Measurements from ENCODE around the gene DSCAM. TPM values are rescaled to one million over a fixed set of nuclear protein-coding genes. Genes with fewer than 3 reads are reported as not detected.

Gene DSCAM
- total RNA-seq, 2 experiments from 2014 or later: not detected

DNA sequence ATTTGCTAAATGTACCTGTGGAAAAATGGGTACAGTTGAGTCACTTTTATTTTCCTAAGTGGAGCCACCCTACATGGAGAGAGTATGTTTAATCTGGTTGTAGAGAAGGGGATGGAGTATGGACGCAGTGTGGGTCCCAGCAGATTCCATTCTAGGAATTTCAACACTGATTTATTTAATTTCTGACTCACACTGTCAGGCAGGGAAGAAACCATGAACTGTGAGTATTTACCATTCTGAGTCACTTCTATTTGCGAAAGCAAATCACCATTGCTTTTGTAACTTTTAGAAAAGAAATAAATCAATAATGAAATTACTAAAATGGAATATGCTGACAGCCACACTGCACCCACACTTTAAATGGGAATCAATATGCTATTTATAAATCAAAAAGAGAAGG is 339.0 kb downstream of the DSCAM start:
- ChIA-PET CTCF (no interaction called here), POLR2A (no interaction called here)
- TF ChIP-seq, protein P1, sequence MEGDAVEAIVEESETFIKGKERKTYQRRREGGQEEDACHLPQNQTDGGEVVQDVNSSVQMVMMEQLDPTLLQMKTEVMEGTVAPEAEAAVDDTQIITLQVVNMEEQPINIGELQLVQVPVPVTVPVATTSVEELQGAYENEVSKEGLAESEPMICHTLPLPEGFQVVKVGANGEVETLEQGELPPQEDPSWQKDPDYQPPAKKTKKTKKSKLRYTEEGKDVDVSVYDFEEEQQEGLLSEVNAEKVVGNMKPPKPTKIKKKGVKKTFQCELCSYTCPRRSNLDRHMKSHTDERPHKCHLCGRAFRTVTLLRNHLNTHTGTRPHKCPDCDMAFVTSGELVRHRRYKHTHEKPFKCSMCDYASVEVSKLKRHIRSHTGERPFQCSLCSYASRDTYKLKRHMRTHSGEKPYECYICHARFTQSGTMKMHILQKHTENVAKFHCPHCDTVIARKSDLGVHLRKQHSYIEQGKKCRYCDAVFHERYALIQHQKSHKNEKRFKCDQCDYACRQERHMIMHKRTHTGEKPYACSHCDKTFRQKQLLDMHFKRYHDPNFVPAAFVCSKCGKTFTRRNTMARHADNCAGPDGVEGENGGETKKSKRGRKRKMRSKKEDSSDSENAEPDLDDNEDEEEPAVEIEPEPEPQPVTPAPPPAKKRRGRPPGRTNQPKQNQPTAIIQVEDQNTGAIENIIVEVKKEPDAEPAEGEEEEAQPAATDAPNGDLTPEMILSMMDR (IDR thresholded peaks at IDR 0.05): no peak
- Mint-ChIP-seq H3K4me3 (no peak overlapping the region), H3K36me3 (ENCODE audit: low read depth) (no peaks in the 10 kb centered on the region), H3K27me3 (peaks cover 1% of the 10 kb centered on the region), H3K27ac (no peak overlapping the region), H3K4me1 (ENCODE audit: low read depth) (no peaks in the 10 kb centered on the region), H3K9me3 (no peaks in the 10 kb centered on the region)
- intact Hi-C loops (cut with micrococcal nuclease): no loop called here
- no peak for DNase-seq
- ATAC-seq: no peak

GRCh38 chr21:40505681-40506080 is 341.3 kb downstream of the DSCAM start:
- no peaks in the 10 kb centered on the region for H3K36me3 Mint-ChIP-seq (ENCODE audit: low read depth)
- H3K4me3 Mint-ChIP-seq: no peak overlapping the region
- no peaks in the 10 kb centered on the region for H3K4me1 Mint-ChIP-seq (ENCODE audit: low read depth)
- TF ChIP-seq, protein P1 (IDR thresholded peaks at IDR 0.05): no peak
- no peaks in the 10 kb centered on the region for H3K9me3 Mint-ChIP-seq
- H3K27me3 Mint-ChIP-seq: peaks cover 4% of the 10 kb centered on the region
- no peak overlapping the region for H3K27ac Mint-ChIP-seq
- intact Hi-C loops (cut with micrococcal nuclease): no loop called here
- CTCF ChIA-PET: interaction anchor here (0.9 kb wide), 1 partner anchor 9 kb away, joined by 3 read pairs; no protein-coding TSS in a partner anchor
- DNase-seq (no peak), ATAC-seq (no peak)
- POLR2A ChIA-PET: no interaction called here

- H3K4me1 Mint-ChIP-seq (ENCODE audit: low read depth): no peaks in the 10 kb centered on the region
- H3K27ac Mint-ChIP-seq: no peak overlapping the region
- ChIA-PET CTCF (interaction anchor here (0.9 kb wide), 1 partner anchor 10 kb away, joined by 3 read pairs; no protein-coding TSS in a partner anchor), POLR2A (no interaction called here)
- no peak overlapping the region for H3K4me3 Mint-ChIP-seq
- intact Hi-C loops (cut with micrococcal nuclease): no loop called here
- H3K36me3 Mint-ChIP-seq (ENCODE audit: low read depth): no peaks in the 10 kb centered on the region
- DNase-seq (no peak), ATAC-seq (no peak)
- no peaks in the 10 kb centered on the region for H3K9me3 Mint-ChIP-seq
- TF ChIP-seq, protein P1 (IDR thresholded peaks at IDR 0.05): no peak
- H3K27me3 Mint-ChIP-seq: peaks cover 4% of the 10 kb centered on the region
Measured at GRCh38 chr21:40505244-40505643, 341.7 kb downstream of the DSCAM start.

DNA sequence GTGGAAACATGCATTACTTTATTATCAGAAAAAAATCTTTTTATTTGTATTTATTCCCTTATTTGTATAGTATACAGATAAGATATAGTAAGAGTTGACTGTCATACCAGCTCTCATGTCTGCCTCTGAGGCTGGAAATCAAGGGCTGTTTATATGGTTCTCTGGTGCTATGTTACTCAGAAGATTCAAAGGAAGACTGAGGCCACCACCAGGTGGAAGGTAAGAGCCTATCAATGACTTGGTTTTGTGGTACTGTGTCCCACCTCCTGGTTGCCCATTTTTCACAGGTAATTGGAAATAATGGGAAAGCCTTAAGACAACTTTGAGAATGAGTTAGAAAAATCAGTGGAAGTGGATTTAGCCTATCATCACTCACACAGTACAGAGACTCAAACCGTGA is 342.1 kb downstream of the DSCAM start:
- ChIA-PET POLR2A (no interaction called here), CTCF (no interaction called here)
- Mint-ChIP-seq H3K4me3 (no peak overlapping the region), H3K36me3 (ENCODE audit: low read depth) (no peaks in the 10 kb centered on the region), H3K27ac (no peak overlapping the region), H3K27me3 (peaks cover 4% of the 10 kb centered on the region), H3K4me1 (ENCODE audit: low read depth) (no peaks in the 10 kb centered on the region), H3K9me3 (no peaks in the 10 kb centered on the region)
- DNase-seq (no peak), ATAC-seq (no peak)
- intact Hi-C loops (cut with micrococcal nuclease): no loop called here
- TF ChIP-seq, protein P1 (IDR thresholded peaks at IDR 0.05): no peak

DNA sequence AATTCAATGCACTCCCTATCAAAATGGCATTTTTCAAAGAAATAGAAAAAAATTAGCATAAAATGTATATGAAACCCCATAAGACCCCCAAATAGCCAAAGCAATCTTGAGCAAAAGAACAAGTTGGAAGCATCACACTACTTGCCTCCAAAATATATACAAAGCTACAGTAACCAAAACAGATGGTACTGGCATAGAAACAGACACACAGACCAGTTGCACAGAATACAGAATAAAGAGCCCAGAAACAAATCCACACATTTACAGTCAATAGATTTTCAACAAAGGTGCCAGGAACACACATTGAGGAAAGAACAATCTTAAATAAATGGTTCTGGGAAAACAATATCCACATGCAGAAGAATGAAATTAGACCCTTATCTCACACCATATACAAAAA is 350.8 kb downstream of the DSCAM start:
- H3K36me3 Mint-ChIP-seq (ENCODE audit: low read depth): no peaks in the 10 kb centered on the region
- ATAC-seq (no peak), DNase-seq (no peak)
- POLR2A ChIA-PET: no interaction called here
- H3K4me1 Mint-ChIP-seq (ENCODE audit: low read depth): no peaks in the 10 kb centered on the region
- CTCF ChIA-PET: no interaction called here
- intact Hi-C loops (cut with micrococcal nuclease): no loop called here
- no peak overlapping the region for H3K4me3 Mint-ChIP-seq
- H3K27ac Mint-ChIP-seq: no peak overlapping the region
- H3K9me3 Mint-ChIP-seq: peaks cover 12% of the 10 kb centered on the region
- peaks cover 2% of the 10 kb centered on the region for H3K27me3 Mint-ChIP-seq
- TF ChIP-seq, protein P1 (IDR thresholded peaks at IDR 0.05): no peak

Measured in activated CD8-positive, alpha-beta T cell treated with anti-CD3 and anti-CD28 coated beads for 36 hours (primary cell).